ENCODE data around the gene TSC2.
"Not testable (repeated sequence)": the region's sequence is repeated elsewhere in the genome, so short reads cannot be mapped to it uniquely, and the experiment has no call there.

TSC2 gene

DNA sequence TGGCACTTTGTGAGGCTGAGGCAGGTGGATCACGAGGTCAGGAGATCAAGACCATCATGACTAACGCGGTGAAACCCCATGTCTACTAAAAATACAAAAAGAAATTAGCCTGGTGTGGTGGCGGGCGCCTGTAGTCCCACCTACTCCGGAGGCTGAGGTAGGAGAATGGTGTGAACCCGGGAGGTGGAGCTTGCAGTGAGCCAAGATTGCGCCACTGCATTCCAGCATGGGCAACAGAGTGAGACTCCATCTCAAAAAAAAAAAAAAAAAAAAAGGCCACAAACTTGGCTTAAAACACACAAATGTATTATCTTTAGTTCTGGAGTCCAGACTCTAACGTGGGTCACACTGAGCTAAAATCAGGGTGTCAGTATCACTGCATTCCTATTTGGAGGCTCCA lies 36.1 kb upstream of the TSC2 start:
- not testable (repeated sequence) for DNase-seq

DNA sequence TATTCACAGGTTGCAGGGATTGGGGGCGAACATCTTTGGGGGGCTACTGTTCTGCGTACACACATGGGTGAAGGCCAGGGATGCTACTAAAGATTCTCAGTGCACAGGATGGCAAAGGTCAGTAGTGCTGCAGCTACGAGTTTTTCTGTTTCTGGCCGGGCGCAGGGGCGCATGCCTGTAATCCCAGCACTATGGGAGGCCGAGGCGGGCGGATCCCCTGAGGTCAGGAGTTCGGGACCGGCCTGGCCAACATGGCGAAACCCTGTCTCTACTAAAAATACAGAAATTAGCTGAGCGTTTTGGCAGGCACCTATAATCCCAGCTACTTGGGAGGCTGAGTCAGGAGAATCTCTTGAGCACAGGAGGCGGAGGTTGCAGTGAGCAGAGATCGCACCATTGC lies 34.3 kb upstream of the TSC2 start:
- no peak for DNase-seq

DNA sequence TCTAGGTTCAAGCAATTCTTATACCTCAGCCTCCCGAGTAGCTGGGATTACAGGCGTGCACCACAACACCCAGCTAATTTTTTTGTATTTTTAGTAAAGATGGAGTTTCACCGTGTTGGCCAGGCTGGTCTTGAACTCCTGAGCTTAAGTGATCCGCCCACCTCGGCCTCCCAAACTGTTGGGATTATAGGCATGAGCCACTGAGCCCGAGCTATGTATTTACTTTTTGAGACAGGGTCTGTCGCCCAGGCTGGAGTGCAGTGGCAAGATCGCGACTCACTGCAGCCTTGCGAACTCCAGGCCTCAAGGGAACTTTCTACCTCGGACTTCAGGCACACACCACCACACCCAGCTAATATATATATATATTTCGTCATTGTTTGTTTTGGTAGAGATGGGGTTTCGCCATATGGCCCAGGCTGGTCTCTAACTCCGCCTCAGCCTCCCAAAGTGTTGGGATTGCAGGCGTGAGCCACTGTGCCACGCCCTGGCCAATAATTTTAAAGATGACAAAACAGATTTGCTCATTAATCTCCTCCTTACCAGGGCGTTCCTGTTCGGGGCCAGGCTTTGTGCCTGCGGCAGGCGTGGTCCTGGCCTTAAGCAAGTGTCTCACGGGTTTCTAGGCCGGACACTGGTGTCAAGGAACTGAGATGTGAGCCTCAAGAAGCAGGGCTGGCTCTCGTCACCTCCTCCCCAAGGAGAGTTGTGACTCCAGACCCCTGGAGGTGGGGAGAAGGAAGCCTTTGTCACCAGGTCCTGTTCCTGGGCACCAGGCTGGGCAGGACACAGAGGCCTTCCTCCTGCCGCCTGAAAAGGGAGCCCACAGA lies 32.5 kb upstream of the TSC2 start:
- DNase-seq = no peak

DNA sequence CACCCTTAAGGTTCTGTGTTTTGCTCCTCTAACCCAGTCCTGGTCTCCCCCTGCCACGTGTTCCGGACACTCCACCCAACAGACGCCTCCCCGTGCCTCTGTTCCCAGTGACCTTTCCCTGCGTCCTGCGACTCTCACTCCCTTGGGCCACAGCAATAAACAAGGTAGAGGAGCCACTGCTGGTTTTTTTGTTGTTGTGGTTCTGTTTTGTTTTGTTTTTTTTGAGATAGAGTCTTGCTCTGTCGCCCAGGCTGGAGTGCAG lies 31.9 kb upstream of the TSC2 start:
- no peak for DNase-seq

DNA sequence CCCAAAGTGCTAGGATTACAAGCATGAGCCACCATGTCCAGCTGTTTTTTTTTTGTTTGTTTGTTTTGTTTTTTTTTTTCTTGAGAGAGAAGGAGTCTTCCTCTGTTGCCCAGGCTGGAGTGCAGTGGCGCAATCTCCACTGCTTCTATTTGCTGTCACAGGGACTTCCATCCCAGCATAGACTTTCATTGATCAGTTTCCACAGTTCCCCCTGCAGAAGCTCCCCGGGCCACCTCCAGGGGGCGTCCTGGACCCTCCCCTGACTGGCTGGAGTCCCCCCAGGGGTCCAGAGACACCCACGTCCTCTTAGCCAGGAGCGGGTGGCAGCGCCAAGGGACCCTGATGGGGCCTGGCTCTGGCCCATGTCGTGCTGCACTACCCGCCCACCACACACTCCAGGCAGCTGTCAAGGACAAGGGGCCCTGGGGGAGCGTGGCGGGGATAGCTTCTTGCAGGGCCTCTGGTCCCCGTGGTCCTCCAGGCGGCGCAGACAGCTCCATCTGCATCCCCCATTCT lies 31.3 kb upstream of the TSC2 start:
- no peak for DNase-seq

DNA sequence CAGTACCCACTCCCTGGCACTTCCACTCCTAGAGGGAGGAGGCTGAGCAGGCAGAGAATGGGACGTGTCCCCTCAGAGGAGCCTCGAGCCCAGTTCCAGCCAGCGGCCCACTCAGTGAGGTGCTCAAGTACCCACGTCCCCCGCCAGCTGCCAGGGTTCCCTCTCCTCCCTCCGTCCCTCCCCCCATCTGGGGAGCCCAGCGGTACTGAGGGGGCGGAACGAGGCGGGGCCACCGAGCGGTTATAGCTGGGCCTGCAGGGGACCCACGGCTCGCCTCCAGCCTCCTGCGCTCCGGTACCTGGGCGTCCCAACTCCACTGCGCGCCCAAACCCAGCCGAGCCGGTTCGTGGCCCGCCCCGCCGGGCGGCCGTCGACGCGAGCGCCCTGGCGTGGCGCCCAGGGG lies 28.3 kb upstream of the TSC2 start, which contains the start of gene NPW:
Gene NPW, plus strand, starts transcription at position 268 of the 403 bp plus-strand sequence.
- no peak for DNase-seq

DNA sequence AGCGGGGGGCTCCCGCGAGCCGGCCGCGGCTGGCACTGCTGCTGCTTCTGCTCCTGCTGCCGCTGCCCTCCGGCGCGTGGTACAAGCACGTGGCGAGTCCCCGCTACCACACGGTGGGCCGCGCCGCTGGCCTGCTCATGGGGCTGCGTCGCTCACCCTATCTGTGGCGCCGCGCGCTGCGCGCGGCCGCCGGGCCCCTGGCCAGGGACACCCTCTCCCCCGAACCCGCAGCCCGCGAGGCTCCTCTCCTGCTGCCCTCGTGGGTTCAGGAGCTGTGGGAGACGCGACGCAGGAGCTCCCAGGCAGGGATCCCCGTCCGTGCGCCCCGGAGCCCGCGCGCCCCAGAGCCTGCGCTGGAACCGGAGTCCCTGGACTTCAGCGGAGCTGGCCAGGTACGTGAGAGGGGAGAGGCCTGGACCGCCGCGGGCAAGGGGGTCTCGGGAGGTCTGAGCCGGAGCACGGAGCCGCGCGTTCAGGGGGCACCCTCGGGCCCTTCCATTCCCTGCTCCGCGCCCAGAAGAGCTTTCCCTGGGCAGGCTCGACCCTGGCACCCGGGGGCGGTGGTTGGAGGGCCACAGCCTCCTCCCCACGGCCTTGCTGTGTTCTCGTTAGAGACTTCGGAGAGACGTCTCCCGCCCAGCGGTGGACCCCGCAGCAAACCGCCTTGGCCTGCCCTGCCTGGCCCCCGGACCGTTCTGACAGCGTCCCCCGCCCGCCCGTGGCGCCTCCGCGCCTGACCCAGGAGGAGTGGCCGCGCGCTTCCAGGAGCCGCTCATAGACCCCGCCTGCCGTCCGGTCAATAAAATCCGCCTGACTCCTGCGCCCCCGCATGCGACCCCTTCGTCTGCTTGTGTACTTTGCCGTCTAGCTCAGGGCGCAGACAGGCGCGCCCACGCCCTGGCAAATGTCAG lies 27.6 kb upstream of the TSC2 start:
- no peak for DNase-seq

DNA sequence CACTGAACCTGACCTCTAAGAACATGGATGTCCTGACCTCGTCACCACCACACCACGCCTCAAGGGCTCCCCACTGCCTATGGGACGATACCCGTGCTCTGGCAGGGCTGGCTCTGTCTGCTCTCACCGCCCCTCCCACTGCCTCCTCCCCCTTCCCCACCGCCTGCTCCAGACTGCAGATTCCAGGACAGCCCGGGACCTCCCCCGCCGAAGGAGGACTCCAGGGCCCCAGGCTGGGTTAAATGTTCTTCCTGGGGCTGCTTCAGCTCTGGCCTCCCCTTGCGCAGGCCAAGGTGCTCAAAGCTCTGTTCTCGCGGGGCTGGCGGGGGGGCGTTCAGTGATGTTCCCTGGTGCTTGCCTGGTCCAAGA lies 25.1 kb upstream of the TSC2 start:
- peak in 1 of 2 experiments; percentile 68 for DNase-seq

DNA sequence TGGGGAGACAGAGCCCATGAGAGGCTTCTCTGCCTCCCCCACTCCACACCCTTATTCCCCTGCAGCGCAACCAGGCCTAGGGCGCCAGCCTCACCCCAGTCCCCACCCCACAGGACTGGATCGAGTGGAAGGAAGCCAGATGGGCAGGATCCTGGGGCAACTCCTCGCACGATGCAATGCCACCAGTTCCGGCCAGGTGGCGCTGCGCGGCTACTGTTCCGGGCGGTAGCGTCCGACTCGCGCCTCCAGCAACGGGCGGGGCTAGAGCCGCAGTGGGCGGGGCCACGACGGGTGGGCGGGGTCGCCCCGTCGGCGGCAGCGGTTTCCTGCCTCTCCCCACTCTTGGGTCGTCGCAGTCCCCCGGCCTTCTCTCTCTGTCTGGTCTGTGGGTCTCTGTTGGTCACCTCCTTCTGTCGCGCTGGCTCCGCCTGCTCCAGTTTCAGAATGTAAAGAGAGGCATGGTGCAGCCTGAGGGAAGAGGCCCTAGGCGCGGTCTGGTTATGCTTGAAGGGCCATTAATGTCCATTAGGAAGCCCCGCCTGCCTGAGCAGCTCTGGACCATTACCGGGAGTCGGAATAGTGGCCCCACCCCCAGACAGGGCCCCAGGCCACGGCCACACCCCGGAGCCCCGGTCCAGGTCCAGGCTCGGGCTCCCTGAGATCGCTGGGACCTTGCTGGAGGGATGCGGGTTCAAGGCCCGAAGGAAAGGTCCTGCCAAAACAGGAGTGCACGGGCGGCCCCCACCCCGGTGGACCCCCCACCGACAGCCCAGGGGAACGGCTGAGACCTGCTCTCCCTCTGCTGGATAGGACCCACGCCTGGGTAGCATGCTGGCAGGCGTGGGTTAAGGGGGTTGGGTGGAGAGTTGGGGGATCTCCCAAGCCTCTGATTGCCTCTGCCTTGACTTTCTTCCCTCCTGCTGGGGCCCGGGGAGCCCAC lies 24.4 kb upstream of the TSC2 start:
- DNase-seq = peak; percentile 32 to 92

DNA sequence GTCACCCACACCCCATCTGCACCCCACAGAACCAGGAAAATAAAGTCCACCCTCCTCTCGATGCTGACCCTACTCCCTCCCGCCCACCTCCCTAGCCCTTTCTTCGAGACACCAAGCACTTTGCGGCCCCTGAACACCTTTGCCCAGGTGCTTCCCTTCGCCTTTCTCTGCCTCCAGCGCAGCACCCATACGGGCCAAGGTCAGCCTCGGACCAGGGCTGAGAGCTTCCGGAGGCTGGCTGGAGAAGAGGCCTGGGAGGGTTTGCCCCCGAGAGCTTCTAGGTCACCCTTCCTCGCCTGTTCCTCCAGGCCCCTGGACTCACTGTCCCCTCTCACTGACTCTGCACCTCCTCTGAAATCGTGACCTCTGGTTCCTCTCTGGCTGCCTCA lies 23.8 kb upstream of the TSC2 start:
- no peak for DNase-seq

DNA sequence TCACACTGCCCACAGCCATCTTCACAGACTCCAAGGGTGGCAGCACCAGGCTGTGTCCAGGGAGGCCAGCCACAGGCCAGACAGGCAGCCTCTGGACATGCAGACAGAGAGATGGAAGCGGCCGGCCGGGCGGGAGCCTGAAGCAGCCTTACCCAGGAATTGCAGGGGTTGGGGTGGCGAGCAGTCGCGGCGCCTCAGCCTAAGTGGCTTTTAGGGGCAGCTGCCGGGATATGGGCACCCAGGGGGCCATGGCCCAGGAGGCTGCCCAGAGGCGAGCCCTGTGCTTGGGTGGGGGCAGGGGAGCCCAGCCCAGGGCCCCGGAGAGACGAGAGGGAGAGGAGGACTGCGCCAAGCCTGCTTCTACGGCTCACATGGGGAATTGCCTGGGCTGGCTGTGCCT lies 22.5 kb upstream of the TSC2 start:
- DNase-seq = no peak

DNA sequence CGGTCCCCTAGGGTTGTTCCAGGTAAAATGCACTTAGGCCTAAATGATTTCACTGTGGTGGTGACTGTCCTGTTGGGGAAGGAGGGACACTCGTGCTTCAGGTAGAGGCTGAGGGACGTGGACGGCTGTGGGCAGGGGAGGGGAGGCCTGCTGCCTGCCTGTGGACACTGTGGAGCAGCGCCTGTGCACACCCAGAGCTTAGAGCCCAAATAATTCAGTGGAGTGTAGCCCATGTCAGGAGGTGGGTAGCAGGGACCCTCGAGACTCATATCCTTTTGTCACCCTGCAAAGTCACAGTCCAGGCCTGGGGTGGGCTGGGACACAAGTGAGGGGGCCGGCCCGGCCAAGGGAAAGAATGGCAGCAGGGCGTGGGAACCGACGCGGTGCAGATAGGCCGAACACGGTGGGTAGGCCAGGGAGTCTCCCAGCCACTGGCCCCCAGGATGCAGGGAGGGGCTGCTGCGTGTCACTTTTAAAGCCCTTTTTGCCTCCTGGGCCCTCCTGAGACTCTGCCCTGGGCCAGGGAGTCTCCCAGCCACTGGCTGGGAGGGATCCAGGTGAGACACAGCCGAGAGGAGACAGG lies 21.8 kb upstream of the TSC2 start:
- no peak for DNase-seq

DNA sequence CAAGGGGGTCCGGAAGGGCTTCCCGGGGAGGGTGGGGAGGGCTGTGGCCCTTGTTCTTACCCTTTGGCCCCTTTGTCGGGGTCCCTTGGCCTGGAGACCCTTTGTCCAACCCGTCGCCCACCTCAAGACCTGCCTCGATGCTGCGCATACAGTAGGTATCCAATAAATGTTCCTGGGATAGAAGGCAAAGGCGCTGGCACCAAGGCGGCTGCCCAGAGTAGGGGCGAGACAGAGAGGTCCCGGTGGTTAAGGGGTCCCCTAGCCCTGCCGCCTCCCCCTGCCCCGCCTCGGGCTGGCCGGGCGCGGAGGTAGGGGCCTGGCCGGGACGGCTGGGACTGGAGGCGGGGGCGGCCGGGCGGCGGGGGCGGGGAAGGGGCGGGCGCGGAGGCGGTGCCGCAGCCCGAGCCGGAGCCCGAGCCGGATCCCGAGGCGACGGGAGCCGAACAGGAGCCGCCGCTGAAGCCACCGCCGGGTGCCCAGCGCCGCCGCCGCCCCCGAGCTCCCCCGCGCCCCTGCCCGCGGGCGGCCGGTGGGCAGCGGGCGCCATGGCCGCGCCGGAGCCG lies 21.2 kb upstream of the TSC2 start, which contains the start of gene NHERF2:
Gene NHERF2, plus strand, starts transcription at position 442 of the 563 bp plus-strand sequence. Its CDS starts 104 bp downstream, at position 546.
- peak in 1 of 2 experiments; percentile 18 for DNase-seq

DNA sequence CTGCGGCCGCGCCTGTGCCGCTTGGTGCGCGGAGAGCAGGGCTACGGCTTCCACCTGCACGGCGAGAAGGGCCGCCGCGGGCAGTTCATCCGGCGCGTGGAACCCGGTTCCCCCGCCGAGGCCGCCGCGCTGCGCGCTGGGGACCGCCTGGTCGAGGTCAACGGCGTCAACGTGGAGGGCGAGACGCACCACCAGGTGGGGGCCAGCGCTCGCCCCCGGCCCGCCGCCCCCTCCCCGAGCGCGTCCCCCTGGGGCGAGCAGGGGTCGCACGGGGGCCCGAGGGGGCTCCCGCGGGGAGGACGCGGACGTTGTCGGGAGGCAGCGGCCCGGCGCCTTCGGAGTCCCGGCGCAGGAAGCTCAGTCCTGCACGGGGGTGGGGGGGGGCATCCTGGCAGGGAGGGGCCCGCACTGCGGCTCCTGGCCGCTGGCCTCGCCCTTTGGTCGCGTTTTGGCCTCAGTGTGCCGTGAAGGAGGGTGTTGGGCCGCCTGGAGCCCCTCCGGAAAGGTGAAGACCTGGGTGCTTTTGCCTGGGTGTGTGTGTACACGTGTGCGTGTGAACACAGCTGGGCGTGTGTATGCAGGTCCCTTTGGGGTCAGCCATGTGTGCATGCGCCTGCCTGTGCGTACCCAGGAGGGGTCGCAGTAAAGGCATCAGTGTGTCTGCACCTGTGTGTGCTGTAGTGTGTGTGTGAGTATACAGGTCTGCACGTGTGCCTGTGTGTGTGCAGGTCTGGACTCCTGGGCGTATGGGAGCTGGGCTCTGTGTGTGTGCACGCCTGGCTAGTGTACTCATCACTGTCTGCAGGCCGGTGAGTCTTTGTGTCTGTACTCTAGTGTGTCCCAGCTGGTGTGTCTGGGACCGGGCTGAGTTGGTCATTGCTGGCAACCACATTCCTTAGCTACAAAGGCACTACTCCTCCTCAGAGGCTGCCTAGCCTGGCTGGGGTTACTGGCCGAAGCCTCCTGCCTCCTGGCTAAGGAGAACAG lies 20.5 kb upstream of the TSC2 start:
- no peak for DNase-seq

DNA sequence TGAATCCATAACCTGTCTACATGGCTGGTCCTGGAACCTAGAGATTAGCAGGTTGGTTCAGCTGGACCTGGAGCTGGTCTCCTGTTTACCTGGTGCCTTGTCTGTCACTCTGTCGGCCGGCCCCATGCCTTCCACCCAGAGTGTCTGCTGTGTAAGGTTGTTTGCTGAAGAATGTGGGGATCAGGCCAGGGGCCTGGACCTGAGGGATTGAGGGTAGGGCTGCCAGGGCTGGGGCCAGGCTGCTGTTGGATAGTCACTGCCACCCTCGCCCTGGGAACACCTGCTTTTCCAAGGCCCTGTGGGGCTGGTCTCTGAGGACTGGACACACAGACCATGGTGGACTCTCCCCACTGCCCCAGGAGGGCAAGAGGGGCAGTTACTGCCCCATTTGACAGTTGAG lies 19.6 kb upstream of the TSC2 start:
- no peak for DNase-seq

DNA sequence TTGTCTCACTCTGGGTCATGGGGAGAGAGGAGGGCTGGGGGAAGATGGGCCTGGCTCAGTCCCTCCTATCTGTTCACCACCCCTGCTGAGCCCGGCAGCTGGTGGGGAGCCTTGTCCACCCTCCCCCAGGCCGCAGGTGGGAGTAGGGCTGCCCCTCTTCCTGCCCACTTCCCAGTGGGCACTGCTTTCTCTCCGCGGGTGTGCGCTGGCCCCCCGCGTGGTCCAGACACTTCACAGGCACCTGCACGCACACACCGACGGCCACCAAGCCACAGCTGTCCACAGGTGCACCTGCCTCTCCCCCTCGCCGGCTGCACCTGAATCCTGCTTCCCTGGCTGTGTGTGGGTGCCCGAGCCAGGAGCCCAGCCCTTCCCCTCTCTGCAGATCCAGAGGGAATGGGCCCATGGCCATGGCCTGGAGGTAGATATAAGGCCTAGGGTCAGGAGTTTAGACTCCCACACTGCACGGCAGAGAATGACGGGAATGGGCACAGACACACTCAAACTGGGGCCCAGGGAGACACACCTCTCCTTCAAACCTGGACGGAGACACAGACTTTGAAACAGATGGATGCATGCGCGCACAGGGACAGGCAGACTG lies 19.1 kb upstream of the TSC2 start:
- DNase-seq = no peak

DNA sequence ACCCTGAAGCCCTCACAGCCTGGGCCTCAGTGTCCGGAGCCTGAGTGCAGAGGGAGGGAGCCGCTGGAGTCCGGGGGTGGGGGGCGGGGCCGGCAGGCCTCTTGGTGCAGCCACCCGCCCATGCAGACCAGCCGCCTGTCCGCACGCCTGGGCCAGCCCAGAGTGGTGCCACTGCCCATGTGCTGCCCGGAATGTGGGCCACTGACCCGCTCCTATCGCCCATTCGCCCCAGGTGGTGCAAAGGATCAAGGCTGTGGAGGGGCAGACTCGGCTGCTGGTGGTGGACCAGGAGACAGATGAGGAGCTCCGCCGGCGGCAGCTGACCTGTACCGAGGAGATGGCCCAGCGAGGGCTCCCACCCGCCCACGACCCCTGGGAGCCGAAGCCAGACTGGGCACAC lies 18.4 kb upstream of the TSC2 start:
- no peak for DNase-seq

DNA sequence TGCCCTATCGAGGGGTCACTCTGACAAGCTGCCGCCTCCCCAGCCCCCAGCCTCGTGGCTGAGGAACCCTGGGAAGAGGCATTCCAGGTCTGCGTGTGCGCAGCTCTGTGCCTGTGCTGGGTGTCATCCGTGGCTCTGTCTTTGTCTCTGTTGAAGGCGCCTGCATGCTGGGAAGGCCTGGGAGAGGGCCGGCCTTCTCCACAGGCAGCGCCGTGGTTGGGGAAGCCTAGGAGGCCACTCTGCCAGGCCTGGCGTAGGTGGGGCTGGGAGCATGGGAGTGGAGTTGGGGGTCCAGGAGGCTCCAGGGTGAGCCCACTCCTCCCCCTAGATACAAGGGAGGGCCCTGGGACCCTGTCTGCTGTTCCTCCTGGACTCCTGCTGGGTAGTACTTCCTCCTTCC lies 17.7 kb upstream of the TSC2 start:
- DNase-seq = no peak

DNA sequence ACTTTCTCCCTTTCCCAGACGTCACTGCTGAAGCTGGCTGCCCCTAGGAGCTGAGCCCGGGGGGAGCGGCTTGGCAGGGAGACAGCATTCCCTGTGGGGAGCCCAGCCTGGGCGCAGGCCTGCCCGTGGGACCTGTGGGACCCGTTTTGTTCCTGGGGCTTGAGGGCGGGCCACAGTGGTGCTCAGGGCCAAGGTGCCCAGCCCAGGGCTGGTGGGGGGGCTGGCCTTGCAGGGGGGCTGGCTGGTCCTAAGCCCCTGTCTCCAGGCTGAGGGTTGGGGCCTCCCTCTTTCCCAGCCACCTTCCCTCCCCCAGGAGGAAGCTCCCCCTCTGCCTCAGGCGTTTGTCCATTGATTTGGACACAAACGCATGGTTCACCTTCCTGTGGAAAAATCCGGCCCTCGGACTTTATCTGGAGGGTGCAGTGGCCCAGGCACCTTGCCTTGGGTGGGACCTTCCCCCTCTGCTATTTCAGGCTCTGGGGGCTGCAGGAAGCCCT lies 16.7 kb upstream of the TSC2 start:
- no peak for DNase-seq

All from NCI-H446 (cell line).